ENCODE data around the gene GARIN5A.
"Not testable (repeated sequence)": the region's sequence is repeated elsewhere in the genome, so short reads cannot be mapped to it uniquely, and the experiment has no call there.

GARIN5A gene

GRCh38 chr19:50461066-50461875, 15.4 kb downstream of the GARIN5A start:
- DNase-seq = peak; percentile 14

GRCh38 chr19:50460161-50460765, 16.4 kb downstream of the GARIN5A start:
- DNase-seq = no peak

GRCh38 chr19:50459638-50460037, 17.0 kb downstream of the GARIN5A start:
- no peak for DNase-seq

- no peak for DNase-seq
Measured at GRCh38 chr19:50459067-50459456, 17.6 kb downstream of the GARIN5A start.

- DNase-seq = no peak
Measured at GRCh38 chr19:50458396-50459066, 18.1 kb downstream of the GARIN5A start.

GRCh38 chr19:50457300-50457699, 19.3 kb downstream of the GARIN5A start:
- DNase-seq = no peak

- no peak for DNase-seq
Measured at GRCh38 chr19:50455992-50456391, 20.7 kb downstream of the GARIN5A start.

- no peak for DNase-seq
Measured at GRCh38 chr19:50453243-50453642, 23.4 kb downstream of the GARIN5A start.

GRCh38 chr19:50451223-50451534, 25.5 kb downstream of the GARIN5A start:
- DNase-seq = no peak

- DNase-seq = no peak
Measured at GRCh38 chr19:50450369-50451222, 26.1 kb downstream of the GARIN5A start.

GRCh38 chr19:50449236-50449899, 27.3 kb downstream of the GARIN5A start:
- no peak for DNase-seq

- no peak for DNase-seq
Measured at GRCh38 chr19:50447750-50448149, 28.9 kb downstream of the GARIN5A start.

GRCh38 chr19:50447053-50447452, 29.6 kb downstream of the GARIN5A start:
- DNase-seq = no peak

- no peak for DNase-seq
Measured at GRCh38 chr19:50444059-50444458, 32.6 kb downstream of the GARIN5A start.

GRCh38 chr19:50439130-50439529, 37.5 kb downstream of the GARIN5A start:
- not testable (repeated sequence) for DNase-seq

GRCh38 chr19:50437862-50438449, 38.7 kb downstream of the GARIN5A start:
- DNase-seq = no peak

GRCh38 chr19:50435627-50436026, 41.0 kb downstream of the GARIN5A start:
- no peak for DNase-seq

GRCh38 chr19:50435221-50435620, 41.4 kb downstream of the GARIN5A start:
- DNase-seq = no peak

- DNase-seq = no peak
Measured at GRCh38 chr19:50434525-50434924, 42.1 kb downstream of the GARIN5A start.

GRCh38 chr19:50433201-50434180, 43.2 kb downstream of the GARIN5A start:
- no peak for DNase-seq
